GM21528 (cell line): ENCODE data around the gene CDHR3.
"Not testable (repeated sequence)": the region's sequence is repeated elsewhere in the genome, so short reads cannot be mapped to it uniquely, and the experiment has no call there.

ENCODE experiments used
- ATAC-seq: cut with Tn5 transposase; IDR thresholded peaks from one replicate; pipeline ENCODE4 v1.9.1; 2021; ENCODE audit warnings: mild to moderate bottlenecking, moderate library complexity; ENCODE audit not compliant: unreplicated experiment, low FRiP score

Gene CDHR3

GRCh38 chr7:105996860-105997737 is 34.0 kb downstream of the CDHR3 start:
- ATAC-seq = no peak

- no peak for ATAC-seq
These were observed 36.2 kb downstream of the CDHR3 start for GRCh38 chr7:105999256-105999655.

GRCh38 chr7:106001196-106001595 is 38.1 kb downstream of the CDHR3 start:
- no peak for ATAC-seq

- ATAC-seq = no peak
These were observed 38.8 kb downstream of the CDHR3 start for GRCh38 chr7:106001886-106002285.

GRCh38 chr7:106003525-106004064 is 40.5 kb downstream of the CDHR3 start:
- ATAC-seq = no peak

- ATAC-seq = no peak
These were observed 43.8 kb downstream of the CDHR3 start for GRCh38 chr7:106006906-106007305.

DNA sequence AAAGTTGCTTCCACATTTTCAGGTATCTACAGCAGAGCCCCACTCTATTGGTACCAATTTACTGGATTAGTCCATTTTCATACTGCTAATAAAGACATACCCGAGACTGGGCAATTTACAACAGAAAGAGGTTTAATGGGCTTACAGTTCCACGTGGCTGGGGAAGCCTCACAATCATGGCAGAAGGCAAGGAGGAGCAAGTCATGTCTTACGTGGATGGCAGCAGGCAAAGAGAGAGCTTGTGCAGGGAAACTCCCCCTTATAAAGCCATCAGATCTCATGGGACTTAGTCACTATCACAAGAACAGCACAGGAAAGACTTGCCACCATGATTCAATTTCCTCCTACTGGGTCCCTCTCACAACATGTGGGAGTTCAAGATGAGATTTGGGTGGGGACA is 44.7 kb downstream of the CDHR3 start:
- not testable (repeated sequence) for ATAC-seq

DNA sequence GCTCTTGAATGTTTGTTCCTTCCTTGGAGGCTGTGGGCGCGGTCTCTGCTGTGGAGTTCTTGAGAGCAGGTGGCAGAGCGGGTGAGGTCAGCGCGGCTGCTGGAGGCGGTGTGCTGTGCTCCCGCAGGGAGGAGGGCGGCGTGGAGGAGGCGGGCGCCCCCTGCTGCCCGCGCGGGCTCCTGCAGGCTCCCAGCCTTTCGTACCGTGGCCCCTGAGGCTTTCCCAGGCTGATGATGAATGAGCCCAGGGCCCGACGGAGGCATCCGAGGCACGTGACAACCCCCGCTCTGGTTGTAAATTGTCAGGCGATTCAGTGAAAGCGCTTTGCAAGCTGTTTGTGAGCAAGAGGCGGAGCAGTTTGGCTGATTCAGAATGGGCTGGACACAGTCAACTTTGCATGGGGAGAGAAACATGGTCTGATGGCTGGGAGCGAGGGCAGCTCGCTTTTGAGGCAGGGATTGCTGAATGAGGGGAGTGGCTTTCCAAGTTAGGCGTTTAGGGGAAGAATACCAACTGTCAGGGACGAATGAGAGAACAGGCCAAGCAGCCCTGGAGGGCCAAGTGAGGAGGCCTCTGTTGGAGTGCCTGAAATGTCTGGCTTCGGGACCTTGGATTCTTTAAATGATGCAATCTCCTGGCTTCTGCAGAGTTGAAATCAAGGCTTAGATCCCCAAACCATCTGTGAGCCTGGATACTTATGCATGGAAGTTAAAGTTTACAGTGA is 46.6 kb downstream of the CDHR3 start:
- ATAC-seq = no peak

DNA sequence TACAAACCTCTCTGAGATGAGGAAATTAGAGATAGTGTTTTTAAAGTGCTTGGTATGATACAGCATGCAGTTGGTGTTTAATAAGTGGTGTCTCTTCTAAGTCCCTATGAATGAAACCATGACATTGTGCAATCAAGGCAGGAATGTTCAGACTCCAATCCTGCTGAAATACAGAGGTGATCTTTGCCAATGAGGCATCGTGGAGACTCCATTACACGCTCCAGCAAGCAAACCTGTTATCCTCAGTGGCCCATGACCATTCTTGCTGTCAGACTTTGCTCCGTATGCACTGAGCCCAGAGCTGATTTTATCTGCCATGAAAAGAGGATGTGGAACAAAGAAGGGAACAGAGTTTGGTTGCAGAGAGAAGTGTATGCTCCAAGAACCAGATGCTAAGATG is 47.3 kb downstream of the CDHR3 start:
- no peak for ATAC-seq

DNA sequence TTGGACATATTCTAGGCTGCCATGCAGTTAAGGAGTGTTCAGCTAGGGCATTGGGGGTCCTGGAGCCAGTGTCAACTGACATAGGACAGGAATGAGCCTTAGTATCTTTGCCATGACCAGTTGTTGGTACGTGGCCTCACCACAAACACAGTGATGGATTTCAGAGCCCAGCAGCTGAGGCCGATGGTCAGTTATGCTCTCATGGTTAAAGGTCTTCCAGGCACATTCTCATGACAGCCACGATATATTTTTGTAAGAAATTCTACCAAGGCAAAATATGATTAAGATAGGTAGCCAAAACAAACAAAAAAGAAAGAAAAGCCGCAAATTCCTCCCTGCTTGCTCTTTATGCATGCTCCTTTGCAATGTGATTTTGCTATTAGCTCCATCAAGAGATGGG is 47.8 kb downstream of the CDHR3 start:
- no peak for ATAC-seq

DNA sequence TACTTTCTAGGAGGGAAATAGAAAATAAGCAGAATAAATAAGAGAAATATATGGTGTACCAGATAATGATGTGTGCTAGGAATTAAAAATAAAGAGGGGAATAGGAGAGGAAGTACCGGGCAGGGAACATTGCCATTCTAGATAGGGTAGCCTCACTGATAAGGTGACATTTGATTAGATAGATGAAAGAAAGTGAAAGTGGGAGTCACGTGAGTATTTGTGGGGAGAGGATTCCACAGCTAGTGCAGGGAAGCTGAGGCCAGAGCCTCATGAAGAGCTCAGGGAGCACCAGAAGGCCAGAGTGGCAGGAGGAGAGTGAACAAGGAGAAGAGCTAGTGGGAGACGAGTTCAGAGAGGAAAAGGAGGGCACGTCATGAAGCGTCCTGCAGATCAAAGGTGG is 49.1 kb downstream of the CDHR3 start:
- no peak for ATAC-seq

DNA sequence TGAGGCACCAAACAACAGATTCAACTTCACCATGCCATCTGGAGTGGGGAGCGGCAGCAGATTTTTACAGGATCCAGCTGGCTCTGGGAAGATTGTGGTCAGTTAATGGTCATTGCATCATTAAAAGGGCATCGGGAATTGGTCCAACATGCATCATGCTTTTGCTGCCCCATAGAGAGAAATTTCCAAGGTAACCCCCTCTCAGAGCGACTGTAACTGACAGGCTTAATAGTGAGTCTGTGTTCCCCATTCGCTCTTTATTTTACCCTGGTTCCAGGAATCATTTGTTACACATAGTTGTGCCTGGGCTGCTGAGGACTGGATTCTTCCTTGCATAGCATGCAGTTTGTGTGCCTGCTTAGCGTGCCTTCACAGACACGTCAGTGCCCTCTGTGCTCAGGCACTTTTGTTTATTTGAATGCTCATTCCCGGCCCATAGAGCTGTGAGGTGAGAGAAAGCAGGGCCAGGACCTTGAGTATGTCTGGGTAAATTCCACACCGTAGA is 49.9 kb downstream of the CDHR3 start:
- ATAC-seq = no peak

DNA sequence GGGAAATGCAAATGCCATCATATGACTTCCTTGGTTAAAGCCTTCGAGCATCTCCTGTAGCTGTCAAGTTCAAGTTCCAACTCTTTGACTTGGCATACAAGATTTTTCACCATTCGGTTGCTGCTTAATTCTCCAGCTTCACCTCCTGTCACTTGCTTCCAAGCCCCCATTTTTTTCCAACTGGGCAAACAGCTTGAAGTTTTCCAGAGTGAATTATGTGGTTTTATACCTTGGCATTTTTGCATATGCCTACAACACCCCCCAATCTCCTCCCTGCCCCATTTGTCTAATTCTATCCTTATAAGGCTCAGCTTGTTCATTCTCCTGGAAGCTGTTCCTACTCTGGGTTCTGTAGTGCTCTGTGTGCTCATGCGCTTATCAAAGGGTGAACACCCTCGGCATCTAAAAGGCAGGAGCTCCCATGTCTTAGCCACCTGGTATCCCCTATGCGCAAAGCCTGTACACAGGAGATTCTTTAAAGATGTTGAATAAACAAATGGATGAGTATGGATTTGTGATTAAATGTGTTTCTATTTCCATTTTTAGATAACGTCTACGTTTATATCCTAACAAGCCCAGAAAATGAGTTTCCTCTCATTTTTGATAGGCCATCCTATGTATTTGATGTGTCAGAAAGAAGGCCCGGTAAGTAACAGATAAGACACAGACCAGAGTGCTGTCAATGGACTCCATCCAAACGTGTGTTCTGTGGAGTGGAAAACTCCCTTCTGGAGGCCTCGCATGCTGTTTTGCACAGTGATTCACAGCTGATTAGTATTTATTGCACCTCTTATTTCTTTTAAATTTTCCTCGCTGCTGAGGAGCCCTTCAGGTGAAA is 52.5 kb downstream of the CDHR3 start:
- ATAC-seq = no peak

- ATAC-seq = no peak
These were observed 53.3 kb downstream of the CDHR3 start for GRCh38 chr7:106016331-106016730.

- no peak for ATAC-seq
These were observed 54.6 kb downstream of the CDHR3 start for GRCh38 chr7:106017657-106018056.

DNA sequence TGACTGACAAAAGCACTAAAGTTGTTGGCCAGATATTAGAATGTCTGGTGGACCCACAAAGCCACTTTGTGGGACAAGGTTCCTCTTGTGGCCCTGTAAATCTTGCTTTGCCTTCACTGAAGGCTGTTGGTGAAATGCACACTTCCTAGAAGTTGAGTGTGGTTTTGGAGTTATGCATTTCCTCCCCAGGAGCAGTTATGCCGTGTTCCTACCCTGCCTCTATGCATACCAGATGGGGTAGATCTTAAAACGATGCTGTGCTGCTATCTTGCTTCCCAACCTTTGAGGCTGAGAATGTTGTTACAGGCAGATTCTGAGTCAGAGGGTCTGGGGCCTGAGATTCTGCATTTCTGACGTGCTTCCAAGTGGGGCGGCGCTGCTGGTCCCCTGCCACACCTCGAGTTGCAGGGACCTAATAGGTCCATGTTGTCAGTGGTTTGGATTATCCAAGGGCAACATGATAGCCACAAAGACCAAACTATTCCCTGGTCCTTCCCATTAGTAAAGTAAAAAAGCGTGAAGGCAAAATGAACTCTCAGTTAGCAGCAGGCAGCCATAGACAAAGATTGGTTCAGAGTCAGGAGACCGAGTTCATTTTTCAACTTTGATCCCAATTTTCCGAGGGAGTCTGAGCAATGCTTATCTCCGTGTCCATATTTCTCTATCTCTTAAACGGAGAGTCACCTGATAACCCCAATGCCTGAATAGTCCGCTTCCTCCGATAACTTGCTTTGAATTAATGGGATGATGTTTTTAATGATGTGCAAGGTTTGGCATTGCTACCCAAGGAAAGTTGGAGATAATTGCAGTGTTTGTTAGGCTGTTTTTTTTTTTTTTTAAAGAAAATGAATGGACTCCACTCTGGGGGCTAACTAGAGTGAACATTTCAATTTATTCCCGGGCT is 55.8 kb downstream of the CDHR3 start:
- ATAC-seq = no peak

- no peak for ATAC-seq
These were observed 56.4 kb downstream of the CDHR3 start for GRCh38 chr7:106019470-106019820.

DNA sequence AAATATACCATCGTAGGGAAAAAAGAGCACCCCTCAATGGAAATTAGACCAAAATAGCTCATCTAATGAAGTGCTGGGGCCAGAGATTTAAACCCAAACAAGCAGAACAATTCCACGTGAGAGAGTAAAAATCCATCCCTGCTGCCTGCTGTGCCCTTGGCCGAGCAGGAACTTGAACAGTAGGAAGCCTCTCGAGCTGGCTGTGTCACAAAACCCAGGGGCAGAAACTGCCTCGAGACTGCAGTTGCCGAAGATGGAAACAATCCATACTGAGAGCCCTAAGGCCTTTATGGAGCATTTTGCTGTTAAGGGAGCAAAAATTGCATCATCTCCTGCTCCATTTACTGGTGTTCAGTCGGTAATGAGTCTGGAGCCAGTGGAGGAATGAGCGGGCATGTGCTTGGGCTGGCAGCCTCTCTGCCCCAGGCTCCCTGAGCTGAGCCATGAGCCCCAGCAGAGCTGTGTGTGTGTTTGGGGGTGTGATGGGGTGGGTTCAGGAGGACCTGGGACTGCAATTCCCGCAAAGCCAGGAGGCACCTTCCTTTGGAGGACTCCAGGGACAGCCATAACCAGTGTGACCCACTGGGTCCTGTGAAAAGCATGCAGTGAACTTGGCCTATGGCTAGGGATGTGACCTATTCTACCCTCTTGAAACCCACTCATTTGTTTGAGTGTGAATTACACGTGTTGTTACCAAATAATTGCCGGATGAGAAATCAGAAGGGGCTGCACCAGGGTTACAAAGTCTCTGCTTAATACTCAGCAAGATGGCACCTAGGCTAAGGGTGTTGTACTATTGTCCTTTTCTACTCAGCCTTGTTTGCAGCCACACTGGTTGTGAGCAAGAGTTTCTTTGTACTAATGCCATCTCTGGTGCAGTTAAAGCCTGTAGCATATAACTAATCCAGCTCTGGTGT is 58.3 kb downstream of the CDHR3 start:
- no peak for ATAC-seq
